ENCODE data around the gene OR5F1. TPM values are rescaled to one million over a fixed set of nuclear protein-coding genes. Genes with fewer than 3 reads are reported as not detected.

Gene OR5F1
- not detected in 2 replicates for total RNA-seq

DNA sequence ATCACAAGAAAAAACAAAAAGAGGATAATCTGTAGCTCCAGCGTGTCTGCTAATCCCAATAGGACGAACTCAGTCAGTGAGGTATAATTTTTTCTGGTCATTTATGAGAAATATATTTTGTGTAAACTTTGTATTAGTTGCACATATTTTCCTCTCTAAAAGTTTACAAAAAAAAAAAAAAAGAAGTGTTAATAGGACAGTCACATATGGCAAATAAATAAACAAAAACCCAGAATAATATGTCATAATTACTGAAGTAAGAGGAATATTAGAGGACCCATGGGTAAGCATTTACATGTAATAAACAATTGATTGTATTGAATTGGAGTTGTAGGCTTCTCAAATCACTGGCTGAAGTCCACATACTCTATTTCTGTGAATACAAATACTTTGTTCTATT is at the start of gene OR5F1:
OR5F1 (minus strand) TSS at position 101 of the 400 bp plus-strand sequence; CDS start at position 101, 0 bp downstream.

DNA sequence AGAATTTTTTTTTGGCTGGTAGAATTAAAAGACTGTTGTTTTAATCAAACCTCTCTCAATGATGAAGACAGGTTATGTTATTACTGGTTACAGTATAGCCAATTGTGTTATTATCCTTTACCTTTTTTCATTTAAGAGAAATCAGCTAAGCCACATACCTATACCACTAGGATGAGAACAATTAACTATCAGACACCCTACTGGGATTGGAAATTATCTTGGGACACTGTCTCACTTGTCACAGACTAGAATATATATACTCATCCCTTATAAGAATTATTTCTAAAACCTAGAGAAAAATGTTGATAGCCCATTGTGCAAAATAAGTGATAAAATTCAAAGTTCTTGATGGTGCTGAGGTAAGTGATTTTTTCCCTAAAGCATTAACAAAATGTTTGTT is 32.9 kb upstream of the OR5F1 start, which contains the start of gene OR5AS1:
OR5AS1 (plus strand) TSS at position 301 of the 400 bp plus-strand sequence. CDS start 2,765 bp downstream, outside the sequence.

DNA sequence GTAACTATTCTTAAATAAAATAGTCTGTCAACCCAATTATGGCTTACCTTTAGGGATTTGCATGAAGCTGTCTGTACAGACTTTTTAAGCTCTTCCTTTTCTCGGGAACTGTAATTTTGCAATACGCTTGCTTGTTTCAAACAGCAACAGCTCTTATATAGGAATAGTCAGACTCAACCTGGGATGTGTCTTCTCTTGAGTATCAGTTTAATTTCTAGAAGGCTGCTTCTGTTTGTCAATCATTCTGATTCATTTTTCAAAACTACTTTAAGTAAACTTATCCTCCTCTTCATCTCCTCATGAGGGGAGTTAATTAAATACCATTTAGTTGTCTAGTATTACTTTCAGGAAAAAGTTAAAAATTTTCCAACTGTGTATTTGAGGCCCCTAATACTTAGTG is 24.6 kb downstream of the OR5F1 start, which contains the start of gene OR10AG1:
OR10AG1 (minus strand) TSS at position 101 of the 400 bp plus-strand sequence; CDS start at position 63, 38 bp downstream.

Other genes with a start within 250 kb of the OR5F1 start
- gene OR5D13, start 221.2 kb downstream of the OR5F1 start, total RNA-seq: not detected in 2 replicates
- not detected in 2 replicates for gene OR5D14, start 199.1 kb downstream of the OR5F1 start, total RNA-seq
- gene OR5L1, start 183.3 kb downstream of the OR5F1 start, total RNA-seq: not detected in 2 replicates
- gene OR5D18, start 175.0 kb downstream of the OR5F1 start, total RNA-seq: not detected in 2 replicates
- gene OR5L2, start 167.4 kb downstream of the OR5F1 start, total RNA-seq: not detected in 2 replicates
- gene OR5D16, start 155.9 kb downstream of the OR5F1 start, total RNA-seq: not detected in 2 replicates
- gene TRIM51, start 111.3 kb downstream of the OR5F1 start, total RNA-seq: not detected in 2 replicates
- not detected in 2 replicates for gene OR5W2, start 80.0 kb downstream of the OR5F1 start, total RNA-seq
- gene OR5I1, start 58.2 kb downstream of the OR5F1 start, total RNA-seq: not detected in 2 replicates
- gene OR10AG1, start 24.7 kb downstream of the OR5F1 start, total RNA-seq: not detected in 2 replicates
- gene OR5AS1, start 33.0 kb upstream of the OR5F1 start, total RNA-seq: not detected in 2 replicates
- gene OR8I2, start 98.7 kb upstream of the OR5F1 start, total RNA-seq: not detected in 2 replicates
- not detected in 2 replicates for gene OR8H2, start 109.1 kb upstream of the OR5F1 start, total RNA-seq
- gene OR8H3, start 127.7 kb upstream of the OR5F1 start, total RNA-seq: not detected in 2 replicates
- gene OR8J3, start 145.6 kb upstream of the OR5F1 start, total RNA-seq: not detected in 2 replicates
- not detected in 2 replicates for gene OR8K5, start 165.7 kb upstream of the OR5F1 start, total RNA-seq
- gene OR5J2, start 182.0 kb upstream of the OR5F1 start, total RNA-seq: not detected in 2 replicates
- not detected in 2 replicates for gene OR5T2, start 239.6 kb upstream of the OR5F1 start, total RNA-seq